Stimulated activated CD4-positive, alpha-beta T cell treated with anti-CD3 and anti-CD28 coated beads, TNF-alpha, amount 100 ng/mL, for 4 hours (primary cell): ENCODE data around the gene BDP1.
"Not testable (repeated sequence)": the region's sequence is repeated elsewhere in the genome, so short reads cannot be mapped to it uniquely, and the experiment has no call there.

Experiments used
- DNase-seq, 3 experiments: peaks; one replicate each; pipeline ENCODE4 v3.0.0-alpha.2; 2020; ENCODE audit warnings: low read depth in 3 of 3

BDP1 gene, protein sequence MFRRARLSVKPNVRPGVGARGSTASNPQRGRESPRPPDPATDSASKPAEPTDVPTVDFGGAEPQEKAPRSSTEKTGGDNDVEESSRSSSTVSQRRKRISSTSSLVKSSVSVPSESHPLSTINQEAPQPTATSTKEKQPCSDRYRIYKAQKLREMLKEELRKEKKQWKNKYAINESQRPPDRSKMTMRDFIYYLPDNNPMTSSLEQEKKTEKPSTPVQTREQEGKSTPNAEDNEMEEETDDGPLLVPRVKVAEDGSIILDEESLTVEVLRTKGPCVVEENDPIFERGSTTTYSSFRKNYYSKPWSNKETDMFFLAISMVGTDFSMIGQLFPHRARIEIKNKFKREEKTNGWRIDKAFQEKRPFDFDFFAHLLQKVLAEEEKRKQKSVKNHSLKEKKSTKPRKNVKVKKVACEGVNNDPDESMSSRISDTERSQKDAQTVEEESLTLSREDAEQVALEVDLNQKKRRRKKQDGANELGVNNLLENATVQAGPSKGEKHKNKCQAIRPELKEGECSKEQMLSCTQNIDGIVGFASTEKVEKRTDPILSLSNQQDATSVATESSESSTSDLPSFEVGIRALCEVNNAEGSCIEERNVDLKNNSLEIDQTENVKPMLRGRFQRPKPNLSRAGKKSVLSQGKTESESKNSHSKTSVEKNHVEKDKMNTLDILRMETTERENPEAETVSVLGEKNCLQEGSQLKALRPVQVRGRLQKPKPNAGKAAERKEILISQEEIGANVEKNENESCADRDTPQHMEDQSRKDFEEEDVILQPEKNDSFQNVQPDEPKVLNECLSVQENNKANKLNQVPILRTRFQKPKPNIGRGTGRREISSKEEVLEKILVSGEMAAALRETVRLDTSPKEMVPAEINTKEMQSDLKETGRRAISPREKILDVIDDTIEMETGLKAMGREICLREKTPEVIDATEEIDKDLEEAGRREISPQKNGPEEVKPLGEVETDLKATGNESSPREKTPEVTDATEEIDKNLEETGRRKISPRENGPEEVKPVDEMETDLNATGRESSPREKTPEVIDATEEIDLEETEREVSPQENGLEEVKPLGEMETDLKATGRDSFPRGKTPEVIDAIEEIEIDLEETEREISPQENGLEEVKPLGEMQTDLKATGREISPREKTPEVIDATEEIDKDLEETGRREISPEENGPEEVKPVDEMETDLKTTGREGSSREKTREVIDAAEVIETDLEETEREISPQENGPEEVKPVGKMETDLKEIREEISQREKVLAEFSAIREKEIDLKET (N-terminal part only)

DNA sequence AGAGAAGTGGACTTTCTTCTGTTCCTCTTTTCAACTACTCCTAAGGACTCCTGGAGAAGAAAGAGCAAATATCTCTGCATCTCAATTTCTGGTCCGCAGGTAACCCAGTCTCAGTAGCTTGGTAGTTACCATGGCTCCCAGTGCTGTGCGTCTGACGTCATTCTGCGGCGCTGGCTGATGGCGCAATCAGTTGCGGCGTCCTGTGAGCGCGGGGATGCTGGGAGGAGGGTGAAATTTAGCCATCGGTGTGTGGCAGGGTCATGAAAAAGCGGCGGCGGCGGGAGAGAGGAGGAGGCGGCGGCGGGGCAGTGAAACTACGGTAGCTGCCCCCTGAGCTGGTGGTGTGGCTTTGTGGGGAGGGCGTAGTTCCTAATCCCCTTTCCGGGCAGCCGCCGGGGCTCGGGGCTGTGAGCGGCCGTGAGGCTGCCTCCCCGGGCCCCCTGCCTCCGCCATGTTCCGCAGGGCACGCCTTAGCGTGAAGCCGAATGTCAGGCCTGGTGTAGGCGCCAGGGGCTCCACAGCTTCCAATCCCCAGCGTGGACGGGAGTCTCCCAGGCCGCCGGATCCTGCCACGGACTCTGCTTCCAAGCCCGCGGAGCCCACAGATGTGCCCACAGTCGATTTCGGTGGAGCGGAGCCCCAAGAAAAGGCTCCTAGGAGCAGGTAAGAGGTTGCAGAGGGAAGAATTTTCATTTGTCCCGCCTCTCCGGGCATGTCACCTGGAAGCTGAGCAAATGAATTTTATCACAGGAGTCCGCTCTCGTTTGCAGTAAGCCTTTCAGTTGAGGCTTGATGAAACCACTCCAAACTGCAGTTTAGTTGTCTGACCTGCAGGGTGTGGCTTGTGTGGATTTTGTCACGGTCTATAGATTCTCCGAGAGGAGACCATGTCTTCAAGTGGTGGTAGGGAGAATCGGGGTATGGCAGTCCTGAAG lies at the start of gene BDP1:
Gene BDP1, plus strand, starts transcription at position 225 of the 935 bp plus-strand sequence. Its CDS starts 227 bp downstream, at position 452.
- peak; percentile 90 to 96 (median 92) for DNase-seq

DNA sequence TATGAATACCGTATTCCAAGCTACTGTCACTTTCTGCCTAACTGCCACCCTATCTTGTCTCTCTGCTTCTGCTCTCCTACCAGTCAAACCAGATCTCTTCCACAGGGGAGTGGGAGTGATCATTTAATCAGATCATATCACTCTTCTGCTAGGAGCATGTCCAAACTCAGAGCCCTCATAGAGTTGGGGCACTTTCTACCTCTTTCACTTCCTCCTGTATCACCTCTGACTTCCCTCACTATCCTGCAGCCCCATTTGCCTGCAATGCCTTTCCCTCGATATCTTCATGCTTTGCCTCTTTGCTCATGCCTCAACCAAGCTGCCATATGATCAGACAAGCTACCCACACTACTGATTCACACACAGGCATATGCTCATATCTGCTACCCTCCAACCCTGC lies 45.4 kb upstream of the BDP1 start:
- not testable (repeated sequence) for DNase-seq

DNA sequence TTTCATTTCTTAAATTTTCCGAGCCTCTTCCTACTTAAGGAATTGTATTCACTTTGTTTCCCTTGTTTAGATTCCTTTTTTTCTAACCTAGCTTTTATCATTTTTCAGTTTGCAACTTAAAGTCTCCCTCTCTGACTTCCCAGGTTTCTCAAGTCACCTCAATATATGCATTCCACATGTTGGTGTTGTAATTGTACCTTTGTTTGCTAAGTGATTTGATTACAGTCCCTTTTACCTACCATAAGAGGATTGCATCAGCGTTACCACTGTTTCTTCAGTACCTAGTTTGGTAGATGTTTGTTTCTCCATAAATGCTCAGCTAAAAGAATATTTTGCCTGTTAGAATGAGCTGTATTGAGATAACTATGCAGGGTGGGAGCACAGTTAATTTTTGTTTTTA lies 39.8 kb upstream of the BDP1 start:
- DNase-seq = not testable (repeated sequence)

DNA sequence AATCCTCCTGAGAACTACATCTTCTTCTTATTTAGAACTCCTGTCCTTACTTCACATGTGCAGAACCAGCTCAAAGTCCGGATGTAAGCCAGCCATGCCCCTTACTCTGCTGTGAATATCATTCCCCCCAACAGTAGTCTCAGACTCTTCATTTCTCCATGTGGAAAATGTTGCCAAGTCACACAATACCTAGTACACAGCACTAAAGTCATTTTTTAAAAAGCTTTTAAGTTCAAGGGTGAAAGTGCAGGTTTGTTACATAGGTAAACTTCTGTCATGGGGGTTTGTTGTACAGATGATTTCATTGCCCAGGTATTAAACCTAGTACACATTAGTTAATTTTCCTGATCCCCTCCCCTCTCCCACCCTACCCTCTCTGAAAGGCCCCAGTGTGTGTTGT lies 37.4 kb upstream of the BDP1 start:
- DNase-seq = not testable (repeated sequence)

DNA sequence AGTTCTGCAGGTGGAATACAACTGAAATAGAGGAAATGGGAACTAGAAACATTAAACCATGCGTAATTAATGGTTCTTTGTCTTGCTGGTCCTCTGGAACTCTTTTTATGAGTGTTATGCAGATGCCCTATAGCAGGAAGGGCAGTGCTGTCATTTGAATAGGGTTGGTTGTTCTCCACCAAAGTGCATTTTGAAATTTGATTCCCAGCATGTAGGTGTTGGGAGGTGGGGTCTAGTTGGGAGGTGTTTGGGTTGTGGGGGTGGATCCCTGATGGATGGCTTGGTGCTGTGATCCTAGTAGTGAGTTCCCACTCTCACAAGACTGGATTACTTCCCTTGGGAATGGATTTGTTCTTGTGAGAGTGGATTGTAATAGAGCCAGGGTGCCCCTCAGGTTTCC lies 34.2 kb upstream of the BDP1 start:
- DNase-seq = not testable (repeated sequence)

DNA sequence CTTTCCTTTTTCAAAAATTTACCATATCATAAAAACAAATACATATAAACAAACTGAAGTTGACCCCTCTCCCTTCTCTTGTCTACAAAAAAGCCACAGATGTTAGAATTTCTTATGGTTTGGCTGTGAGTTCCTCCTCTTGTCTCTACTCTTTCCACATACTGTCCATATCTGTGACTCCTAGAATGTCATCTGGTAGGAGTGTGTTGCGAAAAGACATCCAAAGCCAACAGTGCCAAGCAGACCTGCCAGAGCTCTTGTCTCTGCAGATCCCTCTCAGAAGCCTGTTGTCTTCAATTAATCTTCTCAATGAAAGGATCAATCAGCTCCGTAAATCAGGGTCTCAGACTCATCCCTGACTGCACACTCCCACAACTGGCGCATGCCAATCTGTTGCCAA lies 31.6 kb upstream of the BDP1 start:
- not testable (repeated sequence) for DNase-seq

DNA sequence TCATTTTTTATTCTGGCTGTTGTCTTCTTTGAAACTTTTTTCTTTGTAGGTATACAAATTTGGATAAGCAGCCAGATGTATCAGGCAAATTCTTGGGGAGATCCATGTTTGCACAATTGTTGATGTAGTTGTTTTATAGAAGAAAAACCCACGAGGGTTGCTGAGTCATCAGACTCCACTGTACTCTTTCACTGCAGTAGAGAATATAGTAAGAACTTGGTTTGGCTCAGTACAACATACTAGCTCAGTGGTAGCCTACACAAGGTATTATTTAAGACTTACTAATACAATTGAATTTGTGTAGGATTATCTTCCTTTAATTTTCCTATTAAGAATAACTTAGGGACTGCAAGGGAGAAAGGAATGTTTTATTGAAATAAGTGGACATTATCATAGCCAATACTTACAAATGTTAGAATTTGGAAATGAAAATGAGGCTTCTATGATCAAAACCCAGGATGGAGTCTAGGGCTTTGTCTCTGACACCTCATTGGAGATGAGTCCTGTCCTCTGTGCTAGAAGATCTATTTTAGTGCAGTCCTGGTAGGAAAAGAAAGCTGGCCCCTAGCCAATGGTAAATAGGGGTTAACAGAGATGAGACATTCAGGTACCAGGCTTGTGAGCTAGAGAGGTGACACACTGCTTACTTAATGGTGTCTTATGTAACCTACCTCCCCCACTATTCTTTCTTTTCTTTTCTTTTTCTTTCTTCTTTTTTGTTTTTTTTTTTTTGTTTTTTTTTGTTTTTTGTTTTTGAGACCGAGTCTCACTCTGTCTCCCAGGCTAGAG lies 28.6 kb upstream of the BDP1 start:
- not testable (repeated sequence) for DNase-seq

DNA sequence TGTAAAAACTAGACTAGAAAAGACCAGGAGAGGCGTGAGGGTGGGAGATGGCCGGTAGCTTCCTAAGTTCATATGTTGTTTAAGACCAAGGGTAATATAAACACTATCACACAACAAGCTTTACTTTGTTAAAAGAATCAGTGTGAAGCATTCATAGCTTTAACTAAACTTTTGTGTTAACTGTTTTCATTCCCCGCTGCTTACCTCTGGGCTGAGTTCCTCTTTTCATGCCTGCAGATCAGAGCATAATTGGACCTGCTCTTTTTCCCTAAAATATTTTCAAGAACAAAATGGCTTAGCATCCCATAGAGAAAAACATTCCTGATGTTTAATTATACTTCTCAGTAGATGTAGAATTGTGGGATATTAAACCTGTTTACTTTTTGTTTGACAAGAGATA lies 23.0 kb upstream of the BDP1 start:
- not testable (repeated sequence) for DNase-seq

DNA sequence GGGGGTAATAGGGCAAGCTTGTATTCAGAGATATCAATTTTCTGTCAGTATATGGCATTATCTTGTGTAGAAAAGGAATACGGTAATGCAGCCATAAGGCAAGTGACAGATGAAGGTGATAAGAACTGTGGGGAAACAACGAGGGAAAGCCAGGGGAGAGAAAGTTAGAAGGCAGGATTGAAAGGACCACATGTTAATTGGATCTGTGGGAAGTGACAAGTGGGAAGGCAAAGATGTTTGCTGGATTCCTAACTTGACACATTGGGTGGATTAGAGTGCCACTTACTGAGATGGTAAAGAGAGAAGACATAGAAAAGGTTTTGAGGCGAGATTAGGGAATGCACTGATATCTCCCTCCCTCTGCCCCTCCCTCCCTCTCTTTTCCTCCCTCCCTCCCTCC lies 20.6 kb upstream of the BDP1 start:
- DNase-seq = not testable (repeated sequence)

DNA sequence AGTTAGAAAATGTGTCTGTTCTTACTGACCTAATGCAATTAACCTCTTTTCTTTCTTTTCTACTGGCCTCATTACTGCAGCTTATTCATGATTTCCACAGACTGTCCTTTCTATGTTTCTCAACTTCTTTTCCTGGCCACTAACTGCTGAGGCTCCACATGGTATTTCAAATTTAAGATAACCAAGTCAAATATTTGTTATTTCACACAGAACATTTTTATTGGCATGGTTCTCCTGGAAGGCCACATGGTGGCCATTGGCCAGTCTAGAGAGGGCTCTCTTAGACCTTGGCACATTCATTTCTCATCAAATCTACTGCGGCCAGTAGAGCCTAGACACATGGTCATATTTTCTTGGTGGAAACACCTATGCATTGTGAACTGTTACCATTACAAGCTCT lies 13.9 kb upstream of the BDP1 start:
- DNase-seq = not testable (repeated sequence)

DNA sequence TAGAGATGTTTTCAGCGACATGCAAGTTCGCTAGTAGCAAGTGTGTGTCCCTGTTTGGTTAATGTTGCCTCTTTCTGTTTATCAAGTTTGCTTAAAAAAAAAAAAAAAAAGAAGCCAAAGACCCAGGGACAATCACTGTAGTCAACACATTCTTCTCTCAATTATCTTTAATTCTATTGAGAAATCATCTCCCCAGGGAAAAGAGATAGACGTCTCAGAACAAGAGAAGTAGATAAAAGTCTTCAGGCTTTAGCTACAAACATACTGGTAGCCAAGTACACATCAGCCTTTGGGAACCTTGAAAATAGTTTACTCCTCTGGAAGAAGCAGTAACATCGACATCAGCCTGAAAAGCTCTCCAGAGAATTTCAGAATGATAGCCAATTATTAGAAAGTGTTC lies 11.6 kb upstream of the BDP1 start:
- not testable (repeated sequence) for DNase-seq

DNA sequence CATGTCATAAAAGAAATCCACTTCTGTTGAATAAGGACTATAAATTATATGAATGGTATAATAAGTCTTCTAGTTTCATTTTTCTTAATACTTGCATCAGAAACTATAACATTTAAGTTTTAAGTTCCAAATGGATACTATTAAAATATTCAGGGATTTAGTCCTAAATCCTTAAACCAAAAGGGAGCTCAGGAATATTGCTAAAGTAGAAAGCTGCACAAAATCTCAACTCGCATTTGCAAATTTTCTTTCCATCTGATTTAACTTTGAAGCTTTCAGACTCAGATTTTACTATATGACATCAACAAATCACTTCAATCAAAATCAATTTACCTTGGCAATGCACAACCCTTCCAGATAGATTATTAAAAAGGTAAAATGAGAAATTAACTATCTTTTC lies 10.4 kb upstream of the BDP1 start:
- not testable (repeated sequence) for DNase-seq

DNA sequence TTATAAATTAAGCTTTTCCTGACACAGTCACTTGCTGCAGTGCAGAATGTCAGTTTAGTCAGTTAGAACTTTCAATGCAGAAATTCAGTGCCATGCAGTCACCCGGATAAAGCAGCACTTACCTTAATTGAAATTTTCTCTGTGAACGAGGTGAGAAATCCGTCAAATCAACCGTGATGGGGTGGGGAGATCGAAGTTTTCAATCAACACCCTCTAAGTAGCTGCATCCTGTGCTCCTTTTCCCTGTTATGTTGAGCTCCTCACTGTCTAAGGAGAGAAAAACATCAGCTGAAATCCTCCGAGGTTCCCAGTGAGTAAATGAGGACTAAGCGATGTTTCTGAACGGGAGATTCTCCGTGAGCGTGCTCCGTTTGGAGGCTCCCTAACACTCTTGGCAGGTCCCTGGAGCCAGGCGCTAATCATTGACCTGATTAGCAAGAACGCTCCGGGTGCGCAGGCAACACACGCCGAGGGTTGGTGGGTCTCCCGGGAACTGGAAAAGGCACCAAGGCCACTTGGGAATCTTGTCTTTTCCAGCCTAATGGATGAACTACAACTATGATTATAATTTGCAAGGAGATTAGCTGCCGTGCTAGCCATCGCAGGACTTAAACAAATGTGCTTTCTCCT lies 9.8 kb upstream of the BDP1 start:
- DNase-seq = not testable (repeated sequence)

DNA sequence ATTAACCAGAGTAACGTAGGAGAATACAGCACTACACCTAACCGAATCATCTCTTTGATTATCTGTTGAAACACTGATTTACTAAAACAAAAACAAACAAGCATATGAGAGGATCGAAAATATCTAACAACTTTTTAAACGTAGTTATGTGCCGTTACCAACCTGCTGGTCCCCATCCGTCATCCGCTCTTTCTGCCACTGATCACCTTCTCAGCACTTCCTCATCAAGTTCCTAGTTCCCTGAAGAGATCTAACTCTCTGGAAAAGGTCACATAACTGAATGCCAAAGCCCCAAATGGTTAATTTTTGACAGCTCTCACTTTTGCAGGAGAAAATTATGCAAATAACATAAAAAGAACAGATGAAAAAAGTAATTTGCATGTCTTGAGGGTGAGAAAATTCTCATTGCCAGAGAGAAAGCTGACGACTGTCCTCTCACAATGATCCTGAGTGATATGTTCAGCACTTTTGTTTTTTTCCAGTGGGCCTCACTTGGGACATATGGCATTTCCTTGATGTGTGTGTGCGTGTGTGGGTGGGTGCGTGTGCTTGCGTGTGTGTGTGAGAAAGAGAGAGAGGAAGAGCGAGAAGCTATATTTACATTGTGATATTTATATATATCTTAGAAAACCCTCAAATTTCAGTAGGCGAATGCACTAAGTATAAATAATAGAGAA lies 8.8 kb upstream of the BDP1 start:
- not testable (repeated sequence) for DNase-seq

DNA sequence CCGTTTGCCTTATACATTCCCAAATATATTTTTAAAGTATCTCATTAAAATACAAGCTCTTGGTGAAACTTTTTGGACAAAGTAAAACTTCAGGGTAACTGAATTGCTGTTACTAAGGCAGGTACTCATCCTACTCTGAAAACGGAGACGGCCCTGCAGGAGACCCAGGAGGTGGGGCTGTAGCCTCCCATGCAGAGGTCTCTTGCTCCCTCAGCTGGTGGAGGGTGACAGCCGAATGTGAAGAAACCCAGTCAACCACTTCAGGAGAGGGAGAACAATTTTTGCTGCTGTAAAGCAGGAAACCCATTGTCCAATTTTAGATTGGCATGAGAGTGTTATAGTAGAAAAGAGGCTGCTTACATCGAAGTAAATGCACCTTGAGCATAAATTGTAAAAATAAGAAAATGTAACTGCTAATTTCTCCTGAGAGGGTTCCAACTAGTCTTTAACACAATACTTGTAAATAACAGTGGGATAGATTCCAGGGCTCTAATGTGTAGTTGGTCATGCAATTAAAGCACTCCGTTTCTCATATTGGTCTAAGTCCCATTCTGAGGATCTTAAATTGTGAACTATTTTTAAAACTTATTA lies 8.1 kb upstream of the BDP1 start:
- DNase-seq = peak in 2 of 3 experiments; percentile 11 to 18

DNA sequence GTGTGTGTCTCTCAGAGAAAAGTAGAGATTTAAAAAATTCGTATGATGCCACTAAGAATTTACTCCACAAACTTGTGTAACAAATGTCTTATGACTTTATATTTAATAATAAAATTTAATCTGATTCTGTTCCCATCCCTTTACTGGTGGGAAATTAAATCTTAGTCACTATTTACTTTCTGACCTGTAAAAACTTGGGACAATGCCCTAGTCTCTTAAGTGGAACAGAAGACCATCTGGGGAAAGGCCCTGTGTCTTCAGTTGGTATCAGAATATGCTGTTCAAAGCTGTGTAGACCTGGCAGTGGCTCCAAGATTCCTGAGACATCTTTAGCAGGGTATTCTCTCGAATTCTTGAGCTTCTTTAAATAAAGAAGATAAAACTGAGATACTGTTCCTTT lies 2.6 kb upstream of the BDP1 start:
- no peak for DNase-seq

DNA sequence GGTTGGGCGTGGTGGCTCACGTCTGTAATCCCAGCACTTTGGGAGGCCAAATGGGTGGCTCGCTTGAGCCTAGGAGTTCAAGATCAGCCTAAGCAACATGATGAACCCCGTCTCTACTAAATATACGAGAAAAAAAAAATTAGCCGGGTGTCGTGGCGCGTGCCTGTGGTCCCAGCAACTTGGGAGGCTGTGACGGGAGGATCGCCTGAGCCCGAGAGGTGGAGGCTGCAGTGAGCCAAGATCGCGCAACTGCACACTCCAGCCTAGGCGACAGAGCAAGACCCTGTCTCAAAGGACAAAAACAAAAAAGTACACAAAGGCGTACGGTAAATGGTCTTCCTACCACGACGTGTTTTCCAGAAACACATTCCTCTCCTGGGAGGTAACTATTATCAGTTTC lies 538 bp upstream of the BDP1 start:
- DNase-seq = no peak

DNA sequence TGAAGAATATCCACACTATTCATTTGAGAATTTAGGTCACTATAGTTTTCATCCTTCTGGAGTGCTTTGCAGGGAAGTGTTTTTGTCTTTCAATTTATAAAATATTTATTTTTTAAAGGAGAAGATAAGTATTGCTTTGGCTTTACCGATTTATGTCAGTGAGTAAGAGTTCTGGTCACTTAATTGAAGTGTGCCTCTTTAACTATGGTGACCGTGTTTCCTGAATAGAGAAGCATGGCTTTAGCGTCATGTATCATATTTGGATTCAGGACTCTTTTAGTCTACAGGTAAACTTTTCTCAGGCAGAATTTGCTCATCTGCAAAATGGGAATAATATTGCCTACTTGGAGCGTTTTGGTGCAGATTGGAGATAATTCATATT lies 902 bp downstream of the BDP1 start:
- no peak for DNase-seq

DNA sequence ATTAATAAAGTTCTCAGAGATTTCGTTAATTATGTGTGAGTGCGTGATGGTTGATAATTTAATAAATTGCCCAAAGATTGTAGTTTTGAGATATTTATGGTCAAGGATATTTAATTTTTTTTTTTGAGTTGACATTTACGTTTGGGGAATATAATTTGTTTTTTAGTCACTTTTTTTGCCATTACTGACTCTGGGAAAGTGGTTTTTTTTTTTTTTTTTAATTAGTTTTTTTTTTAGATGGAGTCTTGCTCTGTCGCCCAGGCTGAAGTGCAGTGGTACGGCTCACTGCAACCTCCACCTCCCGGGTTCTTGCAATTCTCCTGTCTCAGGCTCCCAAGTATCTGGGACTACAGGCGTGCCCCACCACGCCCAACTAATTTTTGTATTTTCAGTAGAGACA lies 1.7 kb downstream of the BDP1 start:
- no peak for DNase-seq
